Measurements from ENCODE around the gene GLDC. TPM values are rescaled to one million over a fixed set of nuclear protein-coding genes. Genes with fewer than 3 reads are reported as not detected.

Gene GLDC
- total RNA-seq, 1 donor from 2014 or later: not detected

- Histone ChIP-seq H3K4me3 (no peak overlapping the region), H3K4me1 (peaks cover 1% of the 10 kb centered on the region), H3K27me3 (ENCODE audit: low read depth) (no peaks in the 10 kb centered on the region), H3K9me3 (replicated peaks) (no peaks in the 10 kb centered on the region), H3K27ac (replicated peaks) (no peak overlapping the region), H3K36me3 (peaks cover 63% of the 10 kb centered on the region)
- TF ChIP-seq CTCF (IDR thresholded peaks at IDR 0.05; ENCODE audit: borderline replicate concordance): no peak
- intact Hi-C loops (cut with micrococcal nuclease): no loop called here
- no peak for DNase-seq
These were observed 139.0 kb downstream of the GLDC start for GRCh38 chr9:6506571-6506970.

DNA sequence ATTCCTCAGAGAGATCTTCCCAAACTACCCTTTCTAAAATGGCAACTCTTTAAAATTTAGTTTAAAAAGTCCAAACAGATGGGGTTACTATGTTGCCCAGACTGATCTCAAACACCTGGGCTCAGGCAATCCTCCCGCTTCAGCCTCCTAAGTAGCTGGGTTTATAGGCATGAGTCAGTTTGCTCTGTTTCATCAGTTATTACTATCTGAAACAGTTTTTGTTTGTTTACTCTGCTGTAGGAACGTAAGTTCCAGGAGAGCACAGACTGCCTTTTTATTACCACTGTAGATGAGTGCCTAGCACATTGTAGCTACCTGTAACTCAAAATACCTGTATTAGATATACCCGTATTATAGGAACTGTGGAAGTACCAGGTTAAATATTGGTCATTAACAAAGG is 143.1 kb downstream of the GLDC start:
- no peaks in the 10 kb centered on the region for H3K27me3 ChIP-seq (ENCODE audit: low read depth)
- TF ChIP-seq CTCF (IDR thresholded peaks at IDR 0.05; ENCODE audit: borderline replicate concordance): no peak
- peaks cover 96% of the 10 kb centered on the region for H3K36me3 ChIP-seq
- no peak for DNase-seq
- no peaks in the 10 kb centered on the region for H3K9me3 ChIP-seq (replicated peaks)
- no peak overlapping the region for H3K27ac ChIP-seq (replicated peaks)
- H3K4me1 ChIP-seq: peaks cover 4% of the 10 kb centered on the region
- intact Hi-C loops (cut with micrococcal nuclease): no loop called here
- H3K4me3 ChIP-seq: no peak overlapping the region

- Histone ChIP-seq H3K36me3 (peaks cover 97% of the 10 kb centered on the region), H3K27ac (replicated peaks) (no peak overlapping the region), H3K9me3 (replicated peaks) (no peaks in the 10 kb centered on the region), H3K4me1 (peaks cover 4% of the 10 kb centered on the region), H3K4me3 (no peak overlapping the region), H3K27me3 (ENCODE audit: low read depth) (no peaks in the 10 kb centered on the region)
- intact Hi-C loops (cut with micrococcal nuclease): no loop called here
- TF ChIP-seq CTCF (IDR thresholded peaks at IDR 0.05; ENCODE audit: borderline replicate concordance): no peak
- DNase-seq: no peak
These were observed 143.9 kb downstream of the GLDC start for GRCh38 chr9:6501526-6502210.

GRCh38 chr9:6498982-6499381 is 146.5 kb downstream of the GLDC start:
- intact Hi-C loops (cut with micrococcal nuclease): no loop called here
- no peaks in the 10 kb centered on the region for H3K27me3 ChIP-seq (ENCODE audit: low read depth)
- no peak for TF ChIP-seq CTCF (IDR thresholded peaks at IDR 0.05; ENCODE audit: borderline replicate concordance)

GRCh38 chr9:6495466-6495865 is 150.1 kb downstream of the GLDC start:
- TF ChIP-seq CTCF (IDR thresholded peaks at IDR 0.05; ENCODE audit: borderline replicate concordance): peak; percentile 39
- no peak overlapping the region for H3K4me3 ChIP-seq
- no peak for DNase-seq
- peaks cover 4% of the 10 kb centered on the region for H3K4me1 ChIP-seq
- H3K27ac ChIP-seq (replicated peaks): no peak overlapping the region
- peaks cover 40% of the 10 kb centered on the region for H3K36me3 ChIP-seq
- no peaks in the 10 kb centered on the region for H3K9me3 ChIP-seq (replicated peaks)
- no peaks in the 10 kb centered on the region for H3K27me3 ChIP-seq (ENCODE audit: low read depth)
- intact Hi-C loops (cut with micrococcal nuclease): no loop called here

More at GRCh38 chr9:6498982-6499381, 146.5 kb downstream of the GLDC start:
- Histone ChIP-seq H3K9me3 (replicated peaks) (no peaks in the 10 kb centered on the region), H3K27ac (replicated peaks) (no peak overlapping the region), H3K36me3 (peaks cover 75% of the 10 kb centered on the region), H3K4me1 (peaks cover 8% of the 10 kb centered on the region), H3K4me3 (no peak overlapping the region)
- no peak for DNase-seq
